Right lobe of liver (tissue), 4 donors: Measurements from ENCODE around the gene RADIL.

Source experiments
- POLR2A ChIP-seq: fragments of 450-650 bp; IDR thresholded peaks from one replicate; pipeline ENCODE4 v1.6.1; 2017; ENCODE audit warnings: antibody characterized with exemption, mild to moderate bottlenecking
- TF ChIP-seq, protein P1 (sequence below), 4 donors: fragments of 200-600 bp in 3 of 4; fragments of 450-650 bp in 1 of 4; IDR thresholded peaks; one replicate each; pipeline versions ENCODE4 v1.5.1 to v1.8.0; 2016 to 2022; ENCODE audit warnings: antibody characterized with exemption in 4 of 4, mild to moderate bottlenecking in 2 of 4
- donor health status: DM: no; HTN: no; CAD: no.
- donor health status: DM: no; HTN: no; CAD: no.
- donor health status: DM: no; HTN: yes; CAD: no.

DNA sequence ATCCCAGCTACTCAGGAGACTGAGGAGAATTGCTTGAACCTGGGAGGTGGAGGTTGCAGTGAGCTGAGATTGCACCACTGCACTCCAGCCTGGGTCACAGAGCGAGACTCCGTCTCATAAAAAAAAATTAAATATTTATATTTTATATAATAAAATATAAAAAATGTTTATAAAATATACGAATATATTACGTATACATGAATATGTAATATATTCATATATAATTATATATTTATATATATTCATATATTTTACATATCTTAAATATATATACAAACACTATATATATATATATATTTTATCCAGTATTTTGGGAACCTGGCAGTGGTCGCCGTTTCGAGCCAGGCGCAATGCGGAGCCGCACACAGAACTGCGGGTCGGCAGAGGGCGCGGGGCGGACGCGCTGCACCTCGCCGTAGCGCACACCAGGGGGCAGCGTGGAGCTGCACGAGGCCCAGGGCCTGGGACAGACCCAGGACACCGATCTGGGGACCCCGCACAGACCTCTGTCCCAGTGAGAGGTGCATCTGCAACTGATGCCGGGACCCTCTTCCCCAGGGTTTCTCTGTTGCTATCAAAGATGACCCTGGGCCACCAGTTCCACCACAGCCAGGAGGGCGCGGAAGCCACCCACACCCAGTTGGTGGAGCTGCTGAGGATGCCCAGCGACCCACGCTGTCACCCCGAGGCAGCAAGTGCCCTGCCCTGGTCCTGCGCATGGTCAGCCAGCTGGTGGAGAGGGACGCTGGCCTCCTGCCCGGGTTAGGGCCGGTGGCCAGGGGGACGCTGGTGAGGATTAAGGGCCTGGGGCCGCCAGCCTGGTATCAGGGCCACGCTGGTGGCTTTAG lies 85.4 kb downstream of the RADIL start:
- TF ChIP-seq, protein P1, sequence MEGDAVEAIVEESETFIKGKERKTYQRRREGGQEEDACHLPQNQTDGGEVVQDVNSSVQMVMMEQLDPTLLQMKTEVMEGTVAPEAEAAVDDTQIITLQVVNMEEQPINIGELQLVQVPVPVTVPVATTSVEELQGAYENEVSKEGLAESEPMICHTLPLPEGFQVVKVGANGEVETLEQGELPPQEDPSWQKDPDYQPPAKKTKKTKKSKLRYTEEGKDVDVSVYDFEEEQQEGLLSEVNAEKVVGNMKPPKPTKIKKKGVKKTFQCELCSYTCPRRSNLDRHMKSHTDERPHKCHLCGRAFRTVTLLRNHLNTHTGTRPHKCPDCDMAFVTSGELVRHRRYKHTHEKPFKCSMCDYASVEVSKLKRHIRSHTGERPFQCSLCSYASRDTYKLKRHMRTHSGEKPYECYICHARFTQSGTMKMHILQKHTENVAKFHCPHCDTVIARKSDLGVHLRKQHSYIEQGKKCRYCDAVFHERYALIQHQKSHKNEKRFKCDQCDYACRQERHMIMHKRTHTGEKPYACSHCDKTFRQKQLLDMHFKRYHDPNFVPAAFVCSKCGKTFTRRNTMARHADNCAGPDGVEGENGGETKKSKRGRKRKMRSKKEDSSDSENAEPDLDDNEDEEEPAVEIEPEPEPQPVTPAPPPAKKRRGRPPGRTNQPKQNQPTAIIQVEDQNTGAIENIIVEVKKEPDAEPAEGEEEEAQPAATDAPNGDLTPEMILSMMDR (IDR thresholded peaks at IDR 0.05) = peak; percentile 58 to 90 (median 86)
- TF ChIP-seq POLR2A = no peak
